Measurements from ENCODE around the gene PTPRD.

Gene PTPRD

GRCh38 chr9:10612641-10613398 is at the start of gene PTPRD:
TSS of gene PTPRD (minus strand) at chr9:10613002.
- DNase-seq = no peak

GRCh38 chr9:10661994-10662393 is 49.2 kb upstream of the PTPRD start:
- no peak for DNase-seq

DNA sequence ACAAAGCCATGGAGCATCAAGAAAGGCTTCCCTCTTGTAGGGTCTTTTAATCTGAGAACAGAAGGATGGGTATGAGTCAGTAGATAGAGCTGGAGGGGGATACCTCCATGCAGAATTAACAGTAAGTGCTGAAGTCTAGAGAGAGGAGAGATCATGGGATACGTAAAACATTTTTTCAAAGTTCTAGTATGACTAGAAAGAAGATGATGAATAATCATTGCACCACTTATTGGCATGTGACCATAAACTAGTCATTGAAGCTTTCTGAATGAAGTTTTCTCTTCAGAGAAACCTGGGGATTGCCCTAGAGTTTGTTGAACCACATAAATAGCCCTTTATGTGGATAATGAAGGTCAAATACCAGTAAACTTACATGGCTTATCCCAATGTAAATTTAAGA is 48.6 kb upstream of the PTPRD start:
- DNase-seq = no peak

- DNase-seq = no peak
Measured at GRCh38 chr9:10651012-10651411, 38.2 kb upstream of the PTPRD start.

DNA sequence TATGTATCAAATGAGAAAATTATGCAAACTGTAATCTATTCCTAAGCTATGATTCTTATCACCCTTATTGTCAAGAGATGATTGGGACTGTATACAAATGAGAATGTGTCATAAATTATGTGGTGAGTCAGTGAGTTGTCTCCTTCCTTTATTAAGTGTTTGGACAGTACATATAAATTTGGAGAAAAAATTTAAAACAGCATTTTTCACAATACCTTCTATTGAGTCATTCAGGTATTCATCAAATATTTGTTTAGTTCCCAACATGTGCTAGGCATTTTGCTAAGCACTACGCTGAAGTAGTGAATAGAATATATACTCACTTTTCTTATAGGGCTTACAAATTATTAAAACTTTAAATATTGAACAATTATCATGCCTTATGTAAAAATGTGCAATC is 36.3 kb upstream of the PTPRD start:
- DNase-seq = no peak

GRCh38 chr9:10633785-10634184 is 21.0 kb upstream of the PTPRD start:
- DNase-seq = no peak

DNA sequence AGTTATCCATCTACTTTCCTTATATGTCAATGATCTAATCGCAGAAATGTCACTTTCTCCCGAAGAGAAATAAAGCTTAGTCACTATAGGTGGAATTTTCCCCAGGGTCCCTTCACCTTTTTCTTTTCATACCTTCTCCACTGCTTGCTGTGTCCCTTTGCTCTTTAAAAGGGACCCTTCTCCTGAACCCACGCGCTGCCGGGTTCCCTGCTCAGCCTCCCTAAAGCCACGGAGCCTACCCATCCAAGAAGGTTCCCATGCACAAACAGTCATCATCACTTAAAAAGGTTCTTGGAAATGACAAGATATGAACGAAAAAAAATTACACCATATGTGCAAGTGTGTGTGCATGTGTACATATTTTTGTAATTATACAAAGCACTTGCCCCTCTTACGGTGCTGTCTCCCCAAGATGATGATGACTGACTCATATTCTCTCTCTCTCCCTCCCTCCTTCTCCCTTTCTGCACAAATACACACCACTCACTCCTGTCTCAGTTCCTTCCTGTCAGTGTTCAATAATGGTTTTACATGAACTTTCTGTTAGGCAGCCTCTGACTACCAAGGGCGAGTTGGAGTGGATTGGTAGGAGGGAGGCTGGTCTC is 1.5 kb upstream of the PTPRD start:
- DNase-seq = no peak

DNA sequence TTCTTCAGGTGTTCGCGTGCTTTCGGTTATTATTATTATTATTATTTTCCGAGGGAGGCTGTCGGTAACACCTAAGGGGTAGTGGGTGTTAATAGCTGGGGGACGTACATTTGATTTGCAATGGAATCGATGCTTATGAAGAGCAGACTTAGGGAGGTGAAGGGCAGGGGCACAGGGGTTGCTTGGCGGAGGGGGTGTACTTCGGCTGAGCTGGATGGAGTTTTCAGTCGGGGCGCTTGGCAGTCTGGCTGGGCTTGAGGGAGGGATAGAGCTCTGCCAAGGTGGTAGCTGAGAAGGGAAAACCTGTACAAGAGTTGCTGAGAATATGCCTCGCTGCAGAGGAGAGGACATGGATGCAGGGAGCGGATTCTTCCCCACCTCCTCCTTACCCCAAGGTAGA is 617 bp upstream of the PTPRD start:
- DNase-seq = no peak

DNA sequence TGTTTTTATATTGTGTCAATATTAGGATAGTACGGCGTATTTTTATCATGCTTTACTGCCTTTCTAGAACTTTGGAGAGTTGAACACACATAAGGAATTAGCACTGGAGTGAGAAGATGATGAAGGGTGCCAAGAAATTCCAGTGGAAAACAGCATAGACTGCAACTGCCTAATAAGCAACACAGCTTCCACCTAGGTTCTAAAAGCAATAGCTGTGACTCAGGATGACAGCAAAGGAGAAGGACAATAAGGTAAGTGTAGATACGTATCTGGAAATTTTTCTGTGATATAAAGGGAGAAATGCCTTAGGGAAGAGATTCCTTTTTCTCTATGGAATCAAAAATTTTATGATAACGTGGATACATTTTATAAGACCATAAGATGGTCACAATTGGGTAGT is 7.4 kb downstream of the PTPRD start:
- no peak for DNase-seq

DNA sequence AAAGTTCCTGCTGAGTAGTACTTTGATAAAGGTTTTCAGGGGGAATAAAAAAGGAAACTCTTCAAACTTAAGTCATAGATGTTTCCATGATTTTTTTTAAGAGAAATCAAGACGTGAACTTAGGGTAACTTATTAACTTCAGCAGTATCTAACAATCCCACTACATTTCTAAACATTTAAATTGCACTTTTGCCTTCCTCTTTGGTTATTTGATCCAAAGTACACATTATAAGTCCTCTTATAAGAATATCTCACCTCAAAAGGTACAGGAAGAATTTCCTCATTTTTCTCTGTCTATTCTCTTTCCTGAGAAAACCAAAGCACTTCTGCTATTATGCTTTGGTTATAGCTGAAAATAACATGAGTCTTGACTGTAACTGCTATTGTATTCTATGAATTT is 7.9 kb downstream of the PTPRD start:
- DNase-seq = no peak

DNA sequence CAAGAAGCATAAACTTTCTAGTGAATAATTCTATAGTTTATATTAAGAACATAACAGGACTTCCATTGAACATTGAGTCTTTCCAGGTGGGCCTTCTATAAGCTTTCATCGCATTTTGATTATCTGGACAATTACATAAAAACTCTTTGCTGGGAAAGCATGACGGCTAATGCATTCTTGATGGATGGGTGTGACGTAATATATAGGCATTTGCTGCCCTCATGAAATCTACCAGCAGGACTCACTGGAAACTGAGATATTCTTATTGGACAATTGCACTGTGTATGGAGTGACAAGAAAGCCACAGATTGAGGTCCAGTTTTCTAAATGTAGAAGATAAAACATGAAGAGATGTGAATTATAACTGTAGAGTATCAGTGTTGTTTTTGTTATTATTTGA is 15.0 kb downstream of the PTPRD start:
- no peak for DNase-seq

DNA sequence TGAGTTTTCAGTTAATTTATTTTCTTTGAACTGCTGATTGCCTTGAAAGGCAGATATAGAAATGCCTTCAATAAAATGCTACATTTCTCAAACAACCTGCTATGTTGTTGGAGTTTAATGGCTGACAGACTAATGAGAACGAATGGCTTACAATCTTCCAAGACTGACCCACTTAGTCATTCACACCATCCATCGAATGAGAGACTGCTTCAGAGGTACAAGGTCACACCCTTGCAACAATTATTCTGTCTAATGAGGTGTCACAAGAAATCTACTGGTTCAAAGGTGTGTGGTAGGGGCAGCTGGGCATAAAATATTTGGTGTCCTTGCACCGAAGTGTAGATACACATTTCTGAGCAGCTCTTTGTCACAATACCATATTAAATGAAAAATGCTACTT is 18.3 kb downstream of the PTPRD start:
- no peak for DNase-seq

- DNase-seq = no peak
Measured at GRCh38 chr9:10586407-10586806, 26.4 kb downstream of the PTPRD start.

GRCh38 chr9:10571699-10572098 is 41.1 kb downstream of the PTPRD start:
- no peak for DNase-seq

- DNase-seq = no peak
Measured at GRCh38 chr9:10566848-10567247, 46.0 kb downstream of the PTPRD start.

DNA sequence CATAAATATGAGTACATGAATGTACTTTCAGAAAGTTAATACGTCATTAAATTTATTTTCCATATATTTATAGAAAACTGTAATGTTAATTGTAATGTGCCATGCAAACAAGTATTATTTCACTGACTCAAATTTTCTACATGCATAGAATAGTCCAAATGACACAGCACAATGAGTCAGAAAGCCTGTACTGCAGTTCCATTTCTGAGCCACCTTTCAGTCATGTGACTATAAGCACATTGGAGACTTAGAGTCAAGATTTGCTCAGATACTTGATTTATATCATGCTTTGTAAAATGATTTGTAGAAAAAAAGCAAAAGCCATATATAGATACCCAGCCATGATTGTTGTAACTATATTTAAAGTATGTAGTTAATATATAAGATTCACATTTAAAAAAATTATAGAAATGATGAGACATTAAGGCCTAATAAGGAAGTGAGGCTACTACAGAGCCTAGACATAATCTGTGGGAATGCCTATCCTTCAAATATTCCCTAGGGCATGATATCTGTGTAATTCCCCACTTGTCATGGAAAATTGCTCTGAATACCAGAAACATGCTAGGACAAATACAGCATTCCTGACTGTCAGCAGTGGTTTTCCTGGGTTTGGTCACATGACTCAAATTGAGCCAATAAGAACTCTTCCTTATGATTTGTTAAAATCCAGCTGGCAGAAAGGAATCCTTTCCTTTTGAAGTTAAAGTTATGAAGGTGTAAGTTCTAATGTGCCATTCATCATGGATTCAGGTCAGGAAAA is 50.0 kb downstream of the PTPRD start:
- DNase-seq = no peak

GRCh38 chr9:10548348-10548747 is 64.5 kb downstream of the PTPRD start:
- DNase-seq = no peak

GRCh38 chr9:10538073-10538472 is 74.7 kb downstream of the PTPRD start:
- DNase-seq = no peak

DNA sequence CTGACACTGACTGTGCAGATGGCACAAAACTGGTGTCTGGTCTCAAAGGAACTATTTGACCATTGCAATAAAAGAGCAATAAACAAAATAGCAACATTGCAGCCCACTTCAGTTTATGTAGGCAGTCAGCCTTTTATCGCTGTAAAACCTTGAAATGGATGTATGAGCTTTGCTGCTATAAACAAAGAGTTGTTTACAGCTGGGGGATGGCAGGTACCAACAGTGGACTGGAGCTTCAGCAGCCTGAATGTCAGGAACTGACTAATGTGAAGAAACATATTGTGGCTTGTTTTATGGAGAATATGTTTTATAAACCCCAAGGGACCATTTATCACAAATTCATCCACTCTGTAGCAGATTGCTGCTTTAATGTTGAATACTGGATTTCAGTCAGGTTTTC is 78.0 kb downstream of the PTPRD start:
- no peak for DNase-seq

GRCh38 chr9:10525972-10526371 is 86.8 kb downstream of the PTPRD start:
- no peak for DNase-seq

- no peak for DNase-seq
Measured at GRCh38 chr9:10523164-10523563, 89.6 kb downstream of the PTPRD start.

- no peak for DNase-seq
Measured at GRCh38 chr9:10512144-10512543, 100.7 kb downstream of the PTPRD start.

DNA sequence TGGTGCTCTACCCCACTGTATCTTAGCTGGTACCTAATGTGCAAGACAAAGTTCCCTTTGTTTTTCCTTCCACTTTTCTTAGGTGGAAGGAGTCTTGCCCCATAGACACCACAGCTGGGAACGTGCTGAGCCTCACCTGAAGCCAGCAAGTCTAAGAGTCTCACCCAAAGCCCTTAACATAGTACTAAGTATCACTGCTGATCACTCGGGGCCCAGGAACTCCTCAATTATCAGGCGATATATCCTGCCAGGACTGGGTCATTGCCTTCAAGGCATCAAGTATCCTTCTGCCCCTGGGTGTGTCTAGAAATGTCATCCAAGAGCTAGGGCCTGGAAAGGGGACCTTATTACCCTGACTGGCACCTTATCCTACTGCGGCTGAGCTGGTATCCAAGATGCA is 123.9 kb downstream of the PTPRD start:
- no peak for DNase-seq

GRCh38 chr9:10479172-10479571 is 133.6 kb downstream of the PTPRD start:
- no peak for DNase-seq
